Posterior cingulate gyrus (tissue), 11 donors: ENCODE measurements around the gene HOMEZ.

Experiments used
- DNase-seq, 10 donors: peaks; one replicate each; pipeline versions ENCODE4 v3.0.0 to v3.0.0-alpha.2; 2020 to 2021; ENCODE audit warnings: mixed read lengths in 3 of 10
- intact Hi-C: fragments of 100-400 bp; cut with DNase I; formaldehyde crosslinking; loops from one replicate; pipeline ENCODE4 v1.15.1; 2023

Gene HOMEZ

GRCh38 chr14:23310546-23310945, 24.6 kb upstream of the HOMEZ start:
- intact Hi-C loops = no loop called here
- peak in 1 of 10 donors; percentile 44 for DNase-seq

DNA sequence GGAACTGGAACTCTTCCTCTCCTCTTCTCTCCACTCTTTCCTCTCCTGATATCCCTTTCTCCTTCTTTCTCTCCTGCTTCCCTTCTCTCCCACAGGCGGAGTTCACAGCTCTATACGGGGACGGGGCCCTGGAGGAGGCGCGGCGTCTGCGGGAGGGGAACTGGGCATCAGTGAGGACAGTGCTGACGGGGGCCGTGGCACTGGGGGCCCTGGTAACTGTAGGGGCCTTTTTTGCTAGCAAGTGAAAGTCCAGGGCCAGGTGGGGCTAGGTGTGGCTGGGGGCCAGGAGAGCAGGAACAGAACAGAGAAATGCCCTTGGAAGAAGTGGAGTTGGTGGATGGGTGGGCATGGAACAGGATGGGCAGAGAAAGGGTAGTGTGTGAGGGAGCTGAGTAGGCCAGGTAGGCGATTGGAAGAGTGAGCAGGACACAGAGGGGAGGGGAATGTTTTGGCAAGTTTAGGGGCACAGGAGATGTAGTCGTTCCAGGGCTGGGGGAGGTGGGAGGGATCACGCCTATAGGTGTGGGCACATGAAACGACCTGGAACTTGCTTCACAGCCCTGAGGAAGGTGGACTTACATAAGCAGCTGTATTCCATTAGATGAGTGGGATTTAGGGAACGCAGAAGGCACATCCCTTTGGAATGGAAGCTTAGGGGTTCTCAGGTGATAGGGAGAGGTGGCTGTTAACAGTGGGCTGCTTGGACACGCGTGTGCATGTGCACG, 23.0 kb upstream of the HOMEZ start:
- intact Hi-C loops = no loop called here
- DNase-seq = peak in 1 of 10 donors; percentile 54

DNA sequence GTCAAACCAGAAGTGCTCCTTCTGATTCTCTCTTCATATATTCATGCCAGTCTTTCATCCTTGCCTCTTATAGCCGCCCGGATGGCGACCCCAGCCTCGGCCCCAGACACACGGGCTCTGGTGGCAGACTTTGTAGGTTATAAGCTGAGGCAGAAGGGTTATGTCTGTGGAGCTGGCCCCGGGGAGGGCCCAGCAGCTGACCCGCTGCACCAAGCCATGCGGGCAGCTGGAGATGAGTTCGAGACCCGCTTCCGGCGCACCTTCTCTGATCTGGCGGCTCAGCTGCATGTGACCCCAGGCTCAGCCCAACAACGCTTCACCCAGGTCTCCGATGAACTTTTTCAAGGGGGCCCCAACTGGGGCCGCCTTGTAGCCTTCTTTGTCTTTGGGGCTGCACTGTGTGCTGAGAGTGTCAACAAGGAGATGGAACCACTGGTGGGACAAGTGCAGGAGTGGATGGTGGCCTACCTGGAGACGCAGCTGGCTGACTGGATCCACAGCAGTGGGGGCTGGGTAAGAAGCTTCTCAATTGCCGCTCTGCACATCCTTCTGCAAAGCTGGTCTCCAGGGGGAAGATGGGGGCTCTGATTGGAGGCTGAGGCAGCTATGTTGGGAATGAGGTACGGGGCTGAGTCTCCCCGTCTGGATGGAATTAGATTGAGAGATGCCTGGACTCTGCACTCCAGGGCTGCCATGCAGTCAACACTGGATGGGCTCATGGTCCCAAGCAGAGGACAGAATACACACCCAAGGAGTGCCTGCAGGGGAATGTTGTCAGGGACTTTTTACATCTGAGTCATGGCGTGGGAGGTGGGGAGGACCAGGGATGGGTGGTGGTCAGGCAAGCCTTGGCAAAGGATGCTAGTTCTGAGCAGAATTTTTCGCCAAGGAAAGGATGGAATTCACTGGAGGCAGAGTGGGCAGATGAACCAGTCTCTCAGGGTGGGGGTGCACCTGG, 22.0 kb upstream of the HOMEZ start:
- peak in 1 of 10 donors; percentile 83 for DNase-seq
- intact Hi-C loops = no loop called here

- intact Hi-C loops = no loop called here
- no peak for DNase-seq
Observed at GRCh38 chr14:23307146-23307530, 21.2 kb upstream of the HOMEZ start.

GRCh38 chr14:23306412-23307145, 20.6 kb upstream of the HOMEZ start, which contains the start of gene BCL2L2:
Gene BCL2L2, plus strand, starts transcription at chr14:23306833. Its CDS starts 935 bp downstream, at chr14:23307768.
- peak; percentile 84 to 98 (median 90) for DNase-seq
- intact Hi-C loops = loop anchor here (1.0 kb wide), 1 partner anchor 14 kb away; no protein-coding TSS in a partner anchor

GRCh38 chr14:23302290-23303225, 16.6 kb upstream of the HOMEZ start, which contains the start of gene PPP1R3E:
Gene PPP1R3E, minus strand, starts transcription at chr14:23302859. Its CDS starts 283 bp downstream, at chr14:23302576.
- peak; percentile 44 to 95 (median 67) for DNase-seq
- intact Hi-C loops = no loop called here

DNA sequence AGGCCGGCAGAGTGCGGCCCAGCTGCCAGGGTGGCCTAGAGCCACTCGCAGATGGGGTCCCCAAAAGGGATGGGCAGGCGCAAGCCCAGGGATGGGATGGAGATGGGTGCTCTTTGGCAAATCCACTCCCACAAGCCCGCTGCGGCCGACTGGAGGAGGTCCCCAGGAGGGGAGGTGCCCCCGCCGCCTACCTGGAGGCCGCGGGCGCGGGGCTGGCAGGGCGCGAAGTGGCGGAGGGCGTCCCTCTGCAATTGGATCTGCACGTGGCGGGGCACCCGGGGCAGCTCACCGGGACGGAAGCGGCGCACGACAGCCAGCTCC, 16.0 kb upstream of the HOMEZ start:
- intact Hi-C loops = loop anchor here (1.0 kb wide), 1 partner anchor 16 kb away; the partner anchor contains the start of gene HOMEZ
- DNase-seq = no peak

DNA sequence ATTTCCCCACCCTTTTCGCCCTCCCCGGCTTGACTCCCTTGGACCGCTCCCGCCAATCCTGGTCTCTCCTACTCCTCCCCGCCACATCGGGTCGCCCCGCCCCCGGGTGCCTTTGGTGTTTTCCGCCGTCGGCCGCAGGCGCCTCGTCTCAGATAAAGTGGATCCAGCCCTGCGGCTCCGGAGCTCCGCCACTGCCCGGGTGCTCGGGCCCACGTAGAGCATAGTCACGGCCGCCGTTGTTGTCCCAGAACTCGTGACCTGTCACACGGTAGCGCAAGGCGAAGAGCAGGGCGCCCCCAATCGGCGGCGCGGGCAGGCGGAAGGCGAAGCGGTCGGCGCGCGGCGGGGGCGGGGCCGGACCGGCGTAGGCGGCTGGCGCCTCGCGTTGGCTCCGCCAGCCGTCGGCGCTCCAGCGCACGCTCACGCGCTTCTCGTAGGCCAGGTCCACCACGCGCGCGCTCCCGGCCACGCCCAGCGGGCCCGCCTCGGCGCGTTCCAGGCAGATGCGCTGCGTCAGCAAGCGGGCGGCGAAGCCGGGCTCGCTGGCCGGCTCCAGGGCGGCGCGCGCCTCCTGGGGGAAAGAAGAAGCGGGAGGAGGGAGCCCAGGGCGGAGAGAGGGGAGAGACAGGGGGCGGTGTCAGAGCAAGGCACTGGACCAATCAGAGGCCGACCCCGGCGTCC, 15.5 kb upstream of the HOMEZ start:
- intact Hi-C loops = loop anchor here (1.0 kb wide), 1 partner anchor 15 kb away; the partner anchor contains the start of gene HOMEZ
- peak; percentile 94 to 100 (median 96) for DNase-seq

- peak in 2 of 10 donors; percentile 22 to 85 for DNase-seq
- intact Hi-C loops = loop anchor here (1.0 kb wide), 1 partner anchor 14 kb away; the partner anchor contains the start of gene HOMEZ
Observed at GRCh38 chr14:23300687-23301223, 14.8 kb upstream of the HOMEZ start.

GRCh38 chr14:23299986-23300686, 14.2 kb upstream of the HOMEZ start:
- DNase-seq = no peak
- intact Hi-C loops = loop anchor here (2.0 to 5.0 kb wide), 2 partner anchors 35 to 178 kb away; no protein-coding TSS in a partner anchor

- DNase-seq = no peak
- intact Hi-C loops = loop anchor here (2.0 to 5.0 kb wide), 2 partner anchors 35 to 177 kb away; no protein-coding TSS in a partner anchor
Observed at GRCh38 chr14:23299211-23299957, 13.5 kb upstream of the HOMEZ start.

DNA sequence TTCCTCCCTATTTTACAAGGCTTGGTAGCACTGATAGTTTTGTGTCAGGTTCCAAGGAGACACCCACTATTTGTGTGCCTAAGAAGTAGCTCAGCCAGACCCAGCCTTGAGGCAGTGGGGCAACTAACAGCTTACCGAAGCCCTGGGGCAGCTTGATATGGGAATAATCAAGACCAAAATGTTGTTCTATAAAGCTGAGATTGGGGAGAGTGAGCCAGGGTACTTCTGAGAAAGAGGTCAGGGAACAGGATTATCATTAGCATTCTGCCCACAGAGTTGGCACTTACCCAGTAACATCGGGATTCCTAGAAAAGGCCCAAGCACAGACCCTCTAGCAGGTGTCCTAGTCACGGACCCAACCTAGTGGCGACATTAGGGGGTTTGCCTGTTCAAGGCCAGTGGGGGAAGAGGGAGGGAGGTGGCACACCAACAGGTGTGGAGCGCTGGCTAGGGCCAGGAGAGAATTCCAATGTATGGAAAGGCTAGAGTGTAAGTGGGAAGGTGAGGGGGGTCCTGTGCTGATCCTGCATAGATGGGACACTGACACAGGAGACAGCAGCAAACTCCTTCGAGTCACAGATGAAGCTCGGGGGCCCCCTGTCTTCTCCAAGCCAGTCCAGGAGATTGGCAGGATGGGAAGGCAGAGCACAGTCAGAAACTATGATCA, 11.8 kb upstream of the HOMEZ start:
- intact Hi-C loops = loop anchor here (2.0 to 5.0 kb wide), 2 partner anchors 33 to 175 kb away; no protein-coding TSS in a partner anchor
- no peak for DNase-seq

- intact Hi-C loops = loop anchor here (5.0 kb wide), 1 partner anchor 175 kb away; no protein-coding TSS in a partner anchor
- no peak for DNase-seq
Observed at GRCh38 chr14:23297096-23297495, 11.2 kb upstream of the HOMEZ start.

- DNase-seq = no peak
- intact Hi-C loops = loop anchor here (5.0 kb wide), 1 partner anchor 174 kb away; no protein-coding TSS in a partner anchor
Observed at GRCh38 chr14:23296012-23296777, 10.3 kb upstream of the HOMEZ start.
